Activated CD4-positive, alpha-beta T cell treated with anti-CD3 and anti-CD28 coated beads, Interleukin-2, amount 50 U/mL, for 1 hour (primary cell): ENCODE results near the gene IGFL3.
"Not testable (repeated sequence)": the region's sequence is repeated elsewhere in the genome, so short reads cannot be mapped to it uniquely, and the experiment has no call there.

Experiments
- DNase-seq: peaks from one replicate; pipeline ENCODE4 v3.0.0-alpha.2; 2020

The IGFL3 gene

DNA sequence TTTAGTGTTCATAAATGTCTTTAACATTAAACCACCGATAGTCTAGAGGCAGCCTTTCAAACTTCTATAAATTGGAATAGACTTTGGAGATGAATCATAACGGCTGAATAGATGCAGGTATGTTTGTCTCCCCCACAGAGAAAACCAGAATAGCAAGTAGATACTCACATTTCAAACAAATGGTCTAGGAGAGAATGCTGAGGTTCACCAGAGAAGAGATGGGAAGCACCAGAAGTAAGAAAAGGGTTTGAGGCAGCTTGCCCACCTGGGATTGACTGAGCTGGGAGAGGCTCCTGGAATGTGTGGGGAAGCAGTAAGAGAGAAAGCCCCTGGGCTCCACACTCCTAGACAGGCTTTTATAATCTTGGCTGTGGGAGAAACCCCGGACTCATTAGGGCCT, 6.4 kb downstream of the IGFL3 start:
- DNase-seq: no peak

DNA sequence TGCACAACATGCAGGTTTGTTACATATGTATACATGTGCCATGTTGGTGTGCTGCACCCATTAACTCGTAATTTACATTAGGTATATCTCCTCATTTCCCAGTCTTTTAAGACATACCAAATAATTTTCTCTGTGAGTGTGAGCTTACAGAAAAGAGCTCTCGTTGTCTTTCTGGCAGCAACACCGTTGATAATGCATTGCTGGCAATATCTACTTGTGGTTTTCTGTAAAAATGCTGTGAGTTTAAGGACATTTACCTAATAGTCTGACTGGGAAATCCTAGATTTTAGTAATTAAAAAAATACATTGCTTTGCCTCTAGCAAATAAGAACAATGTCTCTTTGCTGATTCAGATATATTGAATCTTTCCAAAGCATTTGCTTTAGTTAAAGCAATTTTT, 8.4 kb downstream of the IGFL3 start:
- DNase-seq: no peak

DNA sequence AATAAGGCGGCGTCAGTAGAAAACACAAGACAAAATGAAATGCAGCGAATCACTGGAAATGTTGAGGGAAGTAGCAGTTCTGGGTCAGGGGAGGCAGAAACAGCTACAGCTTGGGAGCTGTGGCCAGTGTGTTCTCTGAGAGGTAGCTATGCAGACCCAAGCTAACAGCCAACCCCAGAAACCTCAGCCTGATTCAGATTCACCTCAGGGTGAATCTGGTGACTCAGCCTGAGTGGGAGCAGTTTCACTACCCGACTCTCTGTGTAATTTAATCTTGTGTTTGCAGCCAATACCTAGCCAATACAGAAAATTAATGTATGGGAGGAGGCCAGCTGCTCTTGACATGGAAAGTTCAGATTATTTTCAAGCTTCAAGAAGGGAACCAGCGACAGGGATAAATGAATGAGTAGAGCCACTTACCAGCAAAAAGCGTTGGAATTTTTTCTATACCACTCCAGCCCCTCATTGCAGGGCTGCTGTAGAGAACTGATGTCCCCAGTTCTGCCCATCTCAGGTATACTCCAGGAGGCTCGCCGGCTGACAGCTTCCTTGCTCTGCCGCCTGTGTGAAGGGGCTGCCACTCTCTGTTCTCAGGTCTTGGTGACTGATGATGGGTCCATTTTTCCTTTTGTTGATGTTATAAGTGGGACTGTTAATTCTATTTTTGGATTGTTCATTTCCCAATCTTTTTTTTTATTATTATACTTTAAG, 8.9 kb downstream of the IGFL3 start:
- no peak for DNase-seq

GRCh38 chr19:46113726-46114125, 10.8 kb downstream of the IGFL3 start:
- DNase-seq: no peak

DNA sequence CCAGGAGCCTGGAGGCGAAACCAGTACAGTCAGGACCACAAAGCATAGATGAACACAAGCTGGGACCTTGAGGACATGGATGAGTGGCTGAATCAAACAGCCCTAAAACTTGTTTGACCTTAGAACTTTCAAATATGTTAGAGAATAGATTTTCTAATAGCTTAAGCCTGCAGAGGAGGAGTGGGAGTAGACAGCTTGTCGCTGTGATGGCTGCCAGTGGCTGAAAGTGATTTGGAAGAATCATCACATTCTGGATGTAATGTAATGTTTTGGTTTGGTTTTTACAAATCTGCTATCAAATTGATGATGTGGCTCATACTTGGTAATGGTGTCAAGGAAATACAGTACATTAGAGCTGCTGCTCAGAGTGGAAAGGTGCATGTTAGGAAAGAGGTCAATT, 12.0 kb downstream of the IGFL3 start:
- no peak for DNase-seq

GRCh38 chr19:46111376-46111775, 13.1 kb downstream of the IGFL3 start:
- DNase-seq: no peak

DNA sequence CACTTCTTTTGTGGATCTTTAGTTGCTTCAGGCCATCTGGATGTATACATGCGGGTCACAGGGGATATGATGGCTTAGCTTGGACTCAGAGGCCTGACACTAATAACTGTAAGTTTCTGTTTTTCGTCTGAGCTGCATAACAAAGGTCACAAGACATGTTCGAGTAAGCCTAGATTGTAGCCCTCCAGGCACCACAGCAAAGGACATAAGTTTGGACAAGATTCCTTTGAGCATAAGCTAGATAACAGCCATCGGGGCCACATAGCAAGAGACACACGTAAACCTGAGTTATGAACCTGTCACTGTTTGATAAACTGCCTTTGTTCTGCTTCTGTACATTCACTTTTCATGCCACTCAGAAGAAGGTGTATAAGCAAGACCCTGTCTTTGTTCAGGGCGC, 14.6 kb downstream of the IGFL3 start:
- DNase-seq: no peak

GRCh38 chr19:46107371-46107770, 17.1 kb downstream of the IGFL3 start:
- no peak for DNase-seq

DNA sequence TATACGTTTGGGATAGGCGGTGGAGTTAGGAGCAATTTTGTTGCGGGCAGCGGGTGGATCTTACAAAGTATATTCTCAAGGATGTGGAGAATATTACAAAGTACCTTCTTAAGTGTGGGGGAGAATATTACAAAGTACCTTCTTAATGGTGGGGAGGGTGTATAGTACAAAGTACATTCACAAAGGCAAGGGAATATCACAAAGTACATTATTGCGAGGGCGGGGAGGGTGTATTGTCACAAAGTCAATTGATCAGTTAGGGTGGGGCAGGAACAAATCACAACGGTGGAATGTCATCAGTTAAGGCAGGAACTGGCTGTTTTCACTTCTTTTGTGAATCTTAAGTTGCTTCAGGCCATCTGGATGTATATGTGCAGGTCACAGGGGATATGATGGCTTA, 22.2 kb downstream of the IGFL3 start:
- not testable (repeated sequence) for DNase-seq

DNA sequence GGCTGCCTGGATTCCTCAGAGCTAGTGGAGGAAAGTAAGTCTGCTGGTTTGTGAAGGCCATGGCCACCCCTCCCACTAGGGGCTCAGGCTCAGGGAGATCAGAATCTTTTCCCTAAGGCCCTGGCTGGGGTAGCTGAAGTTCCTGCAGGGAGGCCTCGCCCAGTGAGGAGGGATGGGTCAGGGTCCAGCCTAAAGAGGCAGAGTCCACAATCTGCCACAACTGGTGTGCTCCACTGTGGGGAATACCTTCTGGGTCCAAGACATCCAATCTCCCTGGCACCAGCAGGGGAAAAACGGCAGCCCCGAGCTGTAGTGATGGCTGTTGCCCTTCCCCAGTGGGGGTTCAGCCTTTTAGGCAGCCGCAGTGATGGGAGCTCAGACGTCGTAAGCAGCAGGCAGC, 23.2 kb downstream of the IGFL3 start:
- DNase-seq: no peak

GRCh38 chr19:46100344-46100743, 24.1 kb downstream of the IGFL3 start:
- DNase-seq: no peak

DNA sequence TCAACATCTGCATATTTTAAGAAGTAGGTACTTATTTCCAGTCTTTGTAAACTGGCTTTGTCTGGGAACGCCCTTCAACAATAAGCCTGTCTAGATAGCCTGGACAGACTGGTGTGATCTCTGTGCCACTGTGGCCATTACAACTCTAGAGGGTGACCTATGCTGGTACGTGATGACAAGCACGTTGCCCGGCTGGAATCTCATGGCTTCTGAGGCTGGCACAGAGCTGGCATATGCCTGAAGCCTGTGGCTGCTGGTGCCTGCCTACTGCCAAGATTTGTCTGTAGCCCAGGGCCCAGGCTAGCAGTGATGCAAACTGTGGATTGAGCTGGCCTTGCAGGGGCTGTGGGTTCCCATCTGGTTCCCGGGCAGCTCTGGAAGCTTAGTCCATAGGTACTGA, 34.0 kb downstream of the IGFL3 start:
- DNase-seq: no peak

GRCh38 chr19:46089432-46089831, 35.1 kb downstream of the IGFL3 start:
- DNase-seq: no peak

DNA sequence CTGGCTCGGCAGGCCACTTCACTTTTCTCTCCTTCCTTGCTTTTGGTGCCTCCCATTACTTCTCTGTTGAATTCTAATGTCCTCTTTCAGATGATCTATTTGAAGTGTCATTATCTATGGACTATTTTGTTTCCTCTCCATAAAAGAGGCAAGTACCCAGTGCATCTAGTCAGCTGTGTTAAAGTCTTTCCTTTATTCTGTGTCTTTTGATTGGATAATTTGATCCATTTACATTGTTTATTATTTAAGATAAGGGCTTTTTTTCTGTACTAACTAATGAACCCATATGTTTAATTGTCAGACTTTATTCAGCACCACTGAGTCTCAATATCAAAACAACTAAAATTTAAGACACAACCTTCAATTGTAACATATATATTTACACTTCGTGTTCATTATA, 36.4 kb downstream of the IGFL3 start:
- DNase-seq: no peak

DNA sequence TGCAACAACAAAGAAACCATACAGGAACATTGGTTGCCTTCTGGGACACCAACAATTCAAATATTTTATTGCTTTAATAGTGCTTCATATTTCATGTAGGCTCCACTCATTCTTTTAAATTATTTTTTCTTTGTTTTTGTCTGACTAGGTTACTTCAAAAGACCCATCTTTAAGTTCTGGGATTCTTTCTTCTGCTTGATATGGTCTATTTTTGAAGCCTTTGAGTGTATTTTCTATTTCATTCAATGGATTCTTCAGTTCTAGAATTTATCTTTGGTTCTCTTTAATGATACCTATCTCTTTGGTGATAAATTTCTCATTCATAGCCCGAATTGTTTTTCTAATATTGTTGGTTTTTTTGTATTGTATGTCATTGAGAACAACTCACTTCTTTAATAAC, 38.6 kb downstream of the IGFL3 start:
- DNase-seq: no peak

DNA sequence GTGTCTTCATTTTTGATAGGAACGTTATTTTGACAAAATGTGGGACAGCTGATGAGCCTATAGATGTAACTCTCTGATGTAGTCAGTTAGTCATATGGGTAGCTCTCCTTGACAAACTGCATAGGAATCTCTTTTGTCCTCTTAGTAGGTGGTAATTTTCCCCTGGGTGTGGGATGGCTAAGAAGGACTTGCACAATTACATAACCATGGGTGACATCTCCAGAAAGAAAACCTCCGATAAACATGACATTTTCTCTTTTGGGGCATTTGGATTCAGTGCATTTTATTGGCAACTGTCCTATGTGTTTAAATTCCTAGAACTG, 41.8 kb downstream of the IGFL3 start:
- no peak for DNase-seq

DNA sequence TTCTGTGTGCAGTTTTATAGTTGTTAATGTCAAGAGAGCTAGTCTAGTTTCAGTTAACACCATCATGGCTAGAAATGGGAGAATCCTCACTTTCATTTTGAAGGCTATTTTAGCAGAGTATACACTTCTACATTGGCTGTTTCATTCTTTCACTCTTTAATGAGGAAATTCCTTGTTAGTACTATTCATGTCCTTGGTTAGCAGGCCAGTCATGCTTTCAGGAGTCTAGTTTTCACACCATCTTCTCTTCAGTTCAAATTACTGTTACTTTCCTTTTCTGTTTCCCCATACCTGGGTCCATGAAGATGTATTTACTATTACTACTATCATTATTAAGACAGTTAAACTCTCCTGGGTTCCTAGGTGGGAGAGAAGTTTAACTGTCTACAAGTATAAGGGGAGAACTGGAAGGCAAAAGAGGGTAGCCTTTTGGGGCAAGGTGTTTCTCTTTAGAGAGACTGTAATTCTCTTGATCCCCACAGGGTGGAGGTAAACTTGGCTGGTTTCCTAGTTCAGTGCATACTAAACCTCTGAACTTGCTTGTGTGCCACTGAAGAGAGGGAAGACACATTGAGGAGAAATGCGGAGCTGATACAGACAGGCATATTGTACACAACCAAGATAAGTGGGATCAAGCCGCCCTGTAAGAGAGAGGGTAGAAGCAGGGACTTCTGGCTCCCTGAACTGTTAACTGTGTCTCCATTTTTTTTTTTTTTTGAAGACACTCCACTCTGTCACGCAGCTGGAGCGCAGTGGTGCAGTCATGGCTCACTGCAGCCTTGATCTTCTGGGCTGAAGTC, 42.4 kb downstream of the IGFL3 start:
- DNase-seq: no peak

DNA sequence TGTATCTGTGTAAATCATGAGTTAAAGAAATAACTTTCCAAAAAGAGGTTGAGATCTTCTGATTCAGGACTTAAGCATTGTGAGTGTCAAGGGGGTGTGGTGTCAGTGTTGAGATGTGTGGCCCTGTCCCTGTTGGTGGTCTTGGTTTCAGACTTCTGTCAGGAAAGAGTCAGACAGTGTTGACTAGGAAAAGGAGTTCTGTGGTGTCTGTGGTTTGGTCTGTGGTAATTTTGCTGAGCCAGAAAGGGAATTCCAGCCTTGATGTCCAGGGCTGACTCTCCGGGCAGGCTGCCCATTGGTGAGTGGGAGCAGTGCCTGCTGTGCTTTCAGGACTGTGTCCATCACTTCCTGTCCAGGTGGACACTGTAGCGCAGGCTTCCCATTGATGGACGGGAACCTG, 43.9 kb downstream of the IGFL3 start:
- DNase-seq: no peak

GRCh38 chr19:46079576-46079975, 44.9 kb downstream of the IGFL3 start:
- DNase-seq: no peak

- DNase-seq: not testable (repeated sequence)
These were observed 45.7 kb downstream of the IGFL3 start for GRCh38 chr19:46078573-46079332.

GRCh38 chr19:46077815-46078167, 46.7 kb downstream of the IGFL3 start:
- DNase-seq: no peak

- DNase-seq: no peak
These were observed 47.3 kb downstream of the IGFL3 start for GRCh38 chr19:46076951-46077814.
